NCI-H446 (cell line): ENCODE measurements around the gene TMEM266.

Source experiments
- DNase-seq, 2 experiments: peaks; one replicate each; lab custom pipeline; 2025; lab: John Stamatoyannopoulos, UW

Gene TMEM266

GRCh38 chr15:76201536-76202255, 141.9 kb downstream of the TMEM266 start:
- no peak for DNase-seq

GRCh38 chr15:76203346-76204108, 143.7 kb downstream of the TMEM266 start:
- no peak for DNase-seq

GRCh38 chr15:76204109-76204845, 144.5 kb downstream of the TMEM266 start:
- no peak for DNase-seq

DNA sequence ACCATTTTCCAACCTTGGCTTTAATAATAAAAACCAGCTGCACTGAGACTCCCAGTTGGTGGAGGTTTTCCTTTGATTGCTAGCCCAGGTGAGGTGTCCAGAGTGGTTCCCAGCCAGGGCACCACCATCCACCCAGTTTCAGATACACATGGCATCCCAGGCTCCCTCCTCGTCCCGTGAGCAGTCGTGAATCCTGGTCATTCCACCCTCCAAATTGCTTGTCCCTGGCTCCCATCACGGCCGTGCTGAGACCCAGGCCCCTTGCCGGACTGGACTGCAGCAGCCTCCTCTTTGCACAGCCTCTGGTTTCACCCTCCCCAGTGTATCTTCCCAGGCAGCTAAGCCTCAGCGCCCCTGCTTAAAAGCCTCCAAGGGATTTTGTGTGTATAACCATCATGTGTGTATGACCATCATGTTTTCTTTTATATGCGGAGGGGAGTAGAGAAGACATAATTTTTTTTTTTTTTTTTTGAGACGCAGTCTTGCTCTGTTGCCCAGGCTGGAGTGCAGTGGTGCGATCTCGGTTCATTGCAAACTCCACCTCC, 145.2 kb downstream of the TMEM266 start:
- DNase-seq: no peak

- peak; percentile 84 to 97 for DNase-seq
Measured at GRCh38 chr15:76206325-76206976, 146.7 kb downstream of the TMEM266 start.

DNA sequence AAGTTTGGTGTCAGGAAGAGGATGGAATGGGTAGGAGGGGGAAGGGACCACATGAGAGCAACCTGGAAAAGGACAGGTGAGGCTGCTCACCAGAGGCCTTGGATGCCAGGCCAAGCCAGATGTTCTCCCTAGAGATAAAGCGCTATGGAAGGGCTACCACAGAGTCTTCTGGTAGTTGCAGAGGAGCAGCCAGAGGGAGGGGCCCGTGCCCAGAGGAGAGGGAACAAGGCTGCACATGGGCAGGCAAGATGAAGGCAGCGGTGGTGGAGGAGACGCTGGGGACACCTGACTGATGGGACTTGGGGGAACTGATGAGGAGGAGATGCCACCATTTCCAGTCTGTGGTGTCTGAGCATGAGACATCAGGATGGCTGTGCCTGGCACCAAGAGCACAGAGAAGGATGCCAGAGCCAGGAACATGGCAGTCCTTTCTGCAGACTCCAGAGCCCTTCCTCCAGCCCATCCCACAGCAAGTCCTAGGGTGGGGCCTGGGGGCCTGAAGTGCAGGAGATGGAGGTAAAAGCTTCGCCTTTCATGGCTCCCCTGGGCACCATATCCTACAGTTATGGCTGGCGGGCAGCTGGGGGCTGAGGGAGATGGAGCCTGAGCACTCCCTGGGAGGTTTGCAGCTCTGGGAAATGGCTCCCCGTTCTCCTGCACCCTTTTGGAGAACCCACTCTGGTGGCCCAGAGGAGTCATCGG, 148.4 kb downstream of the TMEM266 start:
- no peak for DNase-seq

GRCh38 chr15:76208786-76209424, 149.1 kb downstream of the TMEM266 start:
- DNase-seq: no peak

GRCh38 chr15:76209523-76209922, 149.7 kb downstream of the TMEM266 start:
- no peak for DNase-seq

- no peak for DNase-seq
Measured at GRCh38 chr15:76209942-76210341, 150.2 kb downstream of the TMEM266 start.

DNA sequence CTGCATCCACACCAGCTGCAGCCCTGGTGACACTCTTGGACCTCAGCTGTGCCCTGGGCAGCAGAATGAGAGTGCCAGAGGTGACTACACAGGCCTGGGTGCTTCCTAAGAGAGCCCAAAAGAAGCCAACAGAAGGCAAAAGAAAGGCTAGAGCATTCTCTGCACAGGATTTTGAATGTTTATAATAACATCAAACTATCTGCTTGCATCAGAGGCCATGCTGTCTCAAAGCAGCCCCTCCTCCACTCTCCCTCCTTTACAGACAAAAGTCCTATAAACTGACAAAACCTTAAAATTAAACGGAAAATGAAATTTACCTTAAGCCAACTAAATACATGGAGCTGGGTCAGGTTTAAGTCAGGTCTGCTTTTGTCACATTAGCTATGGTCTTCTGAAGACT, 155.8 kb downstream of the TMEM266 start:
- DNase-seq: no peak

- peak in 1 of 2 experiments; percentile 6 for DNase-seq
Measured at GRCh38 chr15:76217029-76217881, 157.5 kb downstream of the TMEM266 start.

GRCh38 chr15:76217882-76218217, 158.1 kb downstream of the TMEM266 start:
- no peak for DNase-seq

GRCh38 chr15:76221085-76221767, 161.4 kb downstream of the TMEM266 start:
- DNase-seq: no peak

DNA sequence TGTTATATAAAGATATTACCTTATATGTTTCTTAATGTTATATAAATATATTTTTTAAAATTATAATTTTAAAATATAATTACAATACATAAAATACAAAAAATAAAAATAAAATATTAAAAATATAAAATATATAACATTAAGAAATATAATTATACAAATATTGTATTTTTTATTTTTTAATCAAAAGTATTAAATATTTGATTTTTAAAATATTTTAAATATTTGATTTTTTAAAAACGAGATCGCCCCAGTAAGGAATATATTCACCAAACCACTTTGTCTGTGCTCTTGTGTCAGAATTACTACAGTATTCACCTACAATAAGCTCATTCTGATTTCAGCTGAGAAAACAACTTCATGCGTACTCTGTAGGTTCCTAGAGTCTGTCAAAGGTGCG, 162.4 kb downstream of the TMEM266 start:
- no peak for DNase-seq

- DNase-seq: no peak
Measured at GRCh38 chr15:76223521-76223920, 163.7 kb downstream of the TMEM266 start.

DNA sequence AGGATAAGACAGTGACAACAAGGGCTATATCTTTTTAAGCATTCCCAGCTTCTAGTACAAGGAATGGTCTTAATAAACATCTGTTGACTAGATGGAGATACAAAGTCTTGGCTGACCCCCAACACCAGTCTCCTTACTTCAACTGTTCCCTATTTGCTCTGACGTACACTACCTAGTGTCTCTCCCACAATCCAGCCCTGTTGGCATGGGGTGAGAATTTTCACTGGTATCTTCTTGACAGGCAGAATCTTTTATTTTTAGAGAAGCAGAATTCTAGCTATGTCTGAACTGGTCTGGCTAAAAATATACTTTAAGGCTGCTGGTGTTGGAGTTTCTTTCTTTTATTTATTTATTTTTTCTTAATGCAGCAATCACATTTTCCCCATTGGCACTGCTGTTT, 169.5 kb downstream of the TMEM266 start:
- no peak for DNase-seq

GRCh38 chr15:76233921-76234320, 174.1 kb downstream of the TMEM266 start:
- DNase-seq: no peak

- DNase-seq: no peak
Measured at GRCh38 chr15:76234337-76234889, 174.6 kb downstream of the TMEM266 start.
